Uterus (tissue), 4 donors: Measurements from ENCODE around the gene CCL4L2. TPM values are rescaled to one million over a fixed set of nuclear protein-coding genes. Genes with fewer than 3 reads are reported as not detected.
"Not testable (repeated sequence)": the region's sequence is repeated elsewhere in the genome, so short reads cannot be mapped to it uniquely, and the experiment has no call there.

Source experiments
- DNase-seq, 2 donors: peaks; one replicate each; pipeline ENCODE4 v3.0.0-alpha.2; 2019 to 2020
- H3K27ac ChIP-seq, 2 donors: fragments of 200-600 bp; sonication (generic); 1 replicate in 1 of 2; 2 replicates in 1 of 2; pipeline ENCODE4 v1.5.1; 2016 to 2018
- H3K27me3 ChIP-seq, 2 donors: fragments of 200-600 bp; sonication (generic); one replicate each; pipeline ENCODE4 v1.5.1; 2018 to 2019; ENCODE audit warnings: control low read depth in 1 of 2
- H3K36me3 ChIP-seq, 2 donors: fragments of 200-600 bp; sonication (generic); one replicate each; pipeline ENCODE4 v1.5.1; 2019; ENCODE audit warnings: control low read depth in 1 of 2
- H3K4me1 ChIP-seq, 2 donors: fragments of 200-600 bp; sonication (generic); one replicate each; pipeline ENCODE4 v1.5.1; 2018 to 2019; ENCODE audit warnings: control low read depth in 1 of 2
- H3K4me3 ChIP-seq, 2 donors: fragments of 200-600 bp; sonication (generic); 1 replicate in 1 of 2; 2 replicates in 1 of 2; pipeline ENCODE4 v1.5.1; 2018 to 2019; ENCODE audit warnings: mild to moderate bottlenecking in 1 of 2
- H3K9me3 ChIP-seq, 2 donors: fragments of 200-600 bp; sonication (generic); one replicate each; pipeline ENCODE4 v1.5.1; 2019; ENCODE audit warnings: control low read depth in 1 of 2
- POLR2A ChIP-seq, 2 donors: fragments of 450-650 bp; IDR thresholded peaks; one replicate each; pipeline ENCODE4 v1.6.1; 2016; ENCODE audit warnings: antibody characterized with exemption in 2 of 2, mild to moderate bottlenecking in 1 of 2, moderate library complexity in 1 of 2
- intact Hi-C: fragments of 100-400 bp; cut with DNase I; formaldehyde crosslinking; loops from one replicate; pipeline ENCODE4 v1.15.1; 2023; ENCODE audit warnings: low total_unique reads
- total RNA-seq, 4 donors: library from RNA; depleted of rRNA in 3 of 4; stranded (reverse); fragments of >200 nt in 3 of 4; gene quantifications; one replicate each; pipeline versions ENCODE4 v1.1.0 to v1.2.4, GENCODE V29; 2014 to 2023
- TF ChIP-seq, protein P1 (sequence below), 4 experiments: fragments of 200-600 bp in 2 of 4; fragments of 450-650 bp in 2 of 4; sonication (generic) in 2 of 4; IDR thresholded peaks; one replicate each; pipeline ENCODE4 v1.5.1; 2016 to 2019; ENCODE audit warnings: antibody characterized with exemption in 4 of 4, mild to moderate bottlenecking in 2 of 4, moderate library complexity in 1 of 4
- donor health status: DM: yes; HTN: yes; CAD: no.

Gene CCL4L2
- total RNA-seq, 4 donors from 2014 or later = 6.7 TPM; not detected in 3

DNA sequence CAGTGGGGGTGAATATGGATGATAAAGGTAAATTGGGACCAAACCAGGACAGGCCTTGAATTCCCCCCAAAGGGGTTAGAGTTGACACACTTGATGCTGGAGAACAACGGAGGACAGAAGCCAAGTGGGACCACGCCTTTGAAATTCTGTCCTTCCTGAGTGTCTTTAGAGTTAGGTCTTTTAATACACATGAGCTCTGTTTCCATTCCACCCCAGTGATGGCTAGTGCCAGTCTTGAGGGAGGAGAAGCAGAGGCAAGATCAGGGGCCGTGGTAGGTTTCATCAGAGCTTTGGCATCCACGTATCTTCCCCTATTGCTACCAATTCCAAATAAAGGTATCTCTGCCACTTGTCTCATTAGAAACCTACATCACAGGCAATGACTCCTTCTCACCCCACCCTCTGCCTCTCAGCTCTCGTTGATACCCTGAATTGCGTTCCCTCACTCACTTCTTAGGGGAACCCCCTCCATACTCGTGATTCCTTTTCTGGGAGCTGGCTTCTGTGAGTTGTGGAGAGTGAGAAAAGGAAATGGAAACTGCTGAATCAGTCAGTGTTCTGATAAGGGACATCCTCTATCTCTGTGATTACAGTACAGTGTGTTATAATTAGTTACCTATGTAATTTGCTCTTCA lies 11.9 kb upstream of the CCL4L2 start:
- no peaks in the 10 kb centered on the region for H3K36me3 ChIP-seq
- H3K9me3 ChIP-seq = no peaks in the 10 kb centered on the region
- no peak for DNase-seq
- no peaks in the 10 kb centered on the region for H3K27me3 ChIP-seq
- TF ChIP-seq POLR2A (IDR thresholded peaks at IDR 0.05) = no peak
- TF ChIP-seq, protein P1, sequence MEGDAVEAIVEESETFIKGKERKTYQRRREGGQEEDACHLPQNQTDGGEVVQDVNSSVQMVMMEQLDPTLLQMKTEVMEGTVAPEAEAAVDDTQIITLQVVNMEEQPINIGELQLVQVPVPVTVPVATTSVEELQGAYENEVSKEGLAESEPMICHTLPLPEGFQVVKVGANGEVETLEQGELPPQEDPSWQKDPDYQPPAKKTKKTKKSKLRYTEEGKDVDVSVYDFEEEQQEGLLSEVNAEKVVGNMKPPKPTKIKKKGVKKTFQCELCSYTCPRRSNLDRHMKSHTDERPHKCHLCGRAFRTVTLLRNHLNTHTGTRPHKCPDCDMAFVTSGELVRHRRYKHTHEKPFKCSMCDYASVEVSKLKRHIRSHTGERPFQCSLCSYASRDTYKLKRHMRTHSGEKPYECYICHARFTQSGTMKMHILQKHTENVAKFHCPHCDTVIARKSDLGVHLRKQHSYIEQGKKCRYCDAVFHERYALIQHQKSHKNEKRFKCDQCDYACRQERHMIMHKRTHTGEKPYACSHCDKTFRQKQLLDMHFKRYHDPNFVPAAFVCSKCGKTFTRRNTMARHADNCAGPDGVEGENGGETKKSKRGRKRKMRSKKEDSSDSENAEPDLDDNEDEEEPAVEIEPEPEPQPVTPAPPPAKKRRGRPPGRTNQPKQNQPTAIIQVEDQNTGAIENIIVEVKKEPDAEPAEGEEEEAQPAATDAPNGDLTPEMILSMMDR (IDR thresholded peaks at IDR 0.05) = no peak
- no peaks in the 10 kb centered on the region for H3K4me1 ChIP-seq
- no peak overlapping the region for H3K4me3 ChIP-seq
- intact Hi-C loops = no loop called here
- no peak overlapping the region for H3K27ac ChIP-seq

DNA sequence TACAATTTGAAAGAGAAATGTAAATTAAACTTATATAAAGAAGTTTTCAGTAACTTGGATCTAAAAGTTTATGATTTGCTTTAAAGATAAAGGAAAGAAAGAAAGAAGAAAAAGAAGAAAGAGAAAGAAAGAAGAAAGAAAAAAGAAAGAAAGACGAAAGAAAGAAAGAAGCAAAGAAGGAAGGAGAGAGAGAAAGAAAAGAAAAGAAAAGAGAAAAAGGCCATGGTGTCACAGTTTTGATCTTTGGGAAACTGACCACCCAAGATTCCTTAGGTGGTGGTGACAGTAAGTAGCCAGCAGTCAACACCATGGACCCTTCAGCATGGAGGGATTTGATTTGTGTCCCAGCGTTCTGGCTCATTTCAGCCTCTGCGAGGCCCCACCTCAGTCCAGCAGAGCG lies 9.8 kb upstream of the CCL4L2 start:
- intact Hi-C loops, H3K9me3 ChIP-seq, H3K4me3 ChIP-seq, DNase-seq, H3K4me1 ChIP-seq, H3K27ac ChIP-seq, H3K36me3 ChIP-seq, H3K27me3 ChIP-seq: not testable (repeated sequence)

DNA sequence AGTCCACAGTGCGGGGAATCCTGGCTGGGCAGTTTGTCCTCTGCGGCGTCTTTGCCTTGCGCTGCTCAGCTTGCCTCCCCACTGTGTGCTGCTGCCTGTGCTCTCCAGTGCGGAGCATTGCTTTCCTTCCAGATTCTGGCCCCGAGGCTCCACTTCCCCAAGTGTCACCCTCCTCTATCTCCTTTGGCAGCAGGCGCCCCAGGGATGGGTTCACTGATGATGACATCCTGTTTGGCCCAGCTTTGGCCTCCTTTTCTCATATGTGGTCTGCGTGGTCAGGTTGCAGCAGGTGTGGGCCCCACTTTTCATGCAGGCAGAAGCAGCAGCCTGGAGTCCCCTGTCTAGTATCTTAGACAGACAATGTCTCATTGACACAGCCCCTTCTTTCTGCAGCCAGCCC lies 9.4 kb upstream of the CCL4L2 start:
- H3K9me3 ChIP-seq, intact Hi-C loops, DNase-seq, H3K36me3 ChIP-seq, H3K4me3 ChIP-seq, H3K27me3 ChIP-seq, H3K4me1 ChIP-seq, H3K27ac ChIP-seq: not testable (repeated sequence)

DNA sequence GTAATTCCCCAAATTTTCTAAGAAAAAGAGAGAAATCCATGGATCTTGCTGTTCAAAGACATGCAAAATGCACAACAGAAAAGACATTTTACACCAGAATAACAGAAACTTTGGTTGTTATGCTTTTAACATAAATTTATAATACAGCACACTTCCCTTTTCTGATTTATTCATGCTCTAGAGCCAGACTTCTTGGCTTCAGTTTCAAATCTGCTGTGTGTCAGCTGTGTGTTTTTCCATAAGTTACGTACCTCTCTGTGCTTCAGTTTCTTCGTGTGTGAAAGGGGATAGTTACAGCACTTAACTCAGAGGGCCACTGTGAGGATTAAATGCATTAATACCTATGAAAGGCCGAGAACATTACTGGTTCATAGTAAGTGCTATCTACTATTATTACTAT lies 7.5 kb upstream of the CCL4L2 start:
- Histone ChIP-seq H3K9me3 (no peaks in the 10 kb centered on the region), H3K27me3 (no peaks in the 10 kb centered on the region), H3K36me3 (no peaks in the 10 kb centered on the region), H3K27ac (no peak overlapping the region), H3K4me1 (no peaks in the 10 kb centered on the region), H3K4me3 (no peak overlapping the region)
- TF ChIP-seq, protein P1 (IDR thresholded peaks at IDR 0.05) = no peak
- TF ChIP-seq POLR2A (IDR thresholded peaks at IDR 0.05) = no peak
- intact Hi-C loops = no loop called here
- DNase-seq = no peak

DNA sequence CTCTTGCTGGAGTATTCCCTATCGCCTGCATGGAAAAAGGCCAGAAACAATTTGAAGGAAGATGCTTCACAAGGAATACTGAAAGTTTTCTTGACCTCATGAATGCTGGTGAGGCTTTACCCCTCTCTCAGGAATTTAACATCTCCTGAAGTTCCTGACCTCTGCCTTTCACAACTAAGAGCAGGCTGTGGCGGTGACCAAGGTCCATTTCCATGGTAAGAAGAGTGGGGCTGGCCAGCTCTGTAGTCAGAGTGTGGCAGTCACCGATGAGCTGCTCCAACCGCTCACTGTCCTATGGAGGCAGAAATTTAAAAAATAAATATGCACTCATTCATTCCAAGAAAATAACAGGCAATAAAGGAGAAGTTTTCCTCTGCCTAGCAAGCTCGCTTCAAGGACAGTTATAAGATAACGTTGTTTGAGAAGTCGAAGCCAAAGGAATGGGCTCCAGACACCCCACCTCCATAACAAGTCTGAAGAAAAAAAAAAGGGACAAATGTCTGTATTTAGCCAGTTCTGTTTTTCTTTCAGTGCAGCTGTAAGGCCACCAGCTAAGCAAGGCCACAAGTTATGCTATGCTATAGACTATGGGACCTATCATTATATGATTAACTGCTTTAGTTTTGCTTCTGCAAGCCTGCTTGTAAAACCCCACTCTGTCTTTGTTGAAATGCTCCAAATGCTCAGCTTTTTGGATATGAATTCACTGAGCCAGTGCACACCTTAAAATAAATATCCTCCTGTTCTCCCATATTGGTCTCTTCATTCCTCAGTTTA lies 6.0 kb upstream of the CCL4L2 start:
- H3K4me3 ChIP-seq = no peak overlapping the region
- no peak overlapping the region for H3K27ac ChIP-seq
- no peaks in the 10 kb centered on the region for H3K9me3 ChIP-seq
- no peaks in the 10 kb centered on the region for H3K4me1 ChIP-seq
- no peak for DNase-seq
- intact Hi-C loops = no loop called here
- TF ChIP-seq POLR2A (IDR thresholded peaks at IDR 0.05) = no peak
- no peaks in the 10 kb centered on the region for H3K27me3 ChIP-seq
- no peaks in the 10 kb centered on the region for H3K36me3 ChIP-seq

DNA sequence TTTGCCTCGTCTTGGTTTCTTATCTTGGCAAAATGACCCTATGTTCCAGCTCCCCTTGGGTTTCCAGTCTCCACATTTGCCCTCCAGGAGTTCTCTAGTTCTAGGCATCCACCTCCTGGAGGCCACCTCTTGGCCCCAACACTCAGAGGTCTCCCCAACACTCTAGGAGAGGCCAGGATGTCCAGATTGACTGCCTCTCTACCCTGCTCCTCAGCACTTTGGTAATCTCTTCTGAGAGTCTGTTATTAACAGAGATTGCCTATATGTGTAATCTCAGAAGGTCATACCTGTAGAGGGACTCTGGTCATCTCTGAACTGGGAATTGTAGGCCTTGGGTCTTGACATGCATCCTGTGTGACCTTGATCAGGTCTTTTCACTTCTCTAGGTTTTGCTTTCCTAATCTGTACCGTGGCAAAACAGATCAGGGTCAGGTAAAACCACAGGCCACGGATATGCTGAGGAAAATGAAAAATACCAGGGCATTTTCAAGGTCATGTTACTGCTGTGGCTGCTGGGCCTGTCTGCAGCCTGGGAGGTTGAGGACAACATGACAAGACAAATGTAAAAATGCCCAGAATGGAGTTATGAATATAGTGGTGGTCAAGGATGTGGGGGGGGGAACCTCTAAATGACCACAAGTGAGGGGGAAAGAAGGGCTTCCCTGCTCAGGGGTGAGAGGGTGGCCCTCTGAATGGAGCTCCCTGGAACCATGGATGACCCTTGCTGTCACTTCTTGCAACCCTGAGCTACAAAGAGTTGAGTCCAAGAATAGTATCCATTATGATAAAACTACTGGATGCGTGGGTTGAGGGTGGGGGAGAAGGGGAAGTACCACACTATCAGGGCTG lies 5.0 kb upstream of the CCL4L2 start:
- Histone ChIP-seq H3K27ac (no peak overlapping the region), H3K9me3 (no peaks in the 10 kb centered on the region), H3K4me1 (no peaks in the 10 kb centered on the region), H3K36me3 (no peaks in the 10 kb centered on the region), H3K27me3 (no peaks in the 10 kb centered on the region), H3K4me3 (no peak overlapping the region)
- DNase-seq = no peak
- intact Hi-C loops = no loop called here
- TF ChIP-seq, protein P1 (IDR thresholded peaks at IDR 0.05) = no peak
- no peak for TF ChIP-seq POLR2A (IDR thresholded peaks at IDR 0.05)

DNA sequence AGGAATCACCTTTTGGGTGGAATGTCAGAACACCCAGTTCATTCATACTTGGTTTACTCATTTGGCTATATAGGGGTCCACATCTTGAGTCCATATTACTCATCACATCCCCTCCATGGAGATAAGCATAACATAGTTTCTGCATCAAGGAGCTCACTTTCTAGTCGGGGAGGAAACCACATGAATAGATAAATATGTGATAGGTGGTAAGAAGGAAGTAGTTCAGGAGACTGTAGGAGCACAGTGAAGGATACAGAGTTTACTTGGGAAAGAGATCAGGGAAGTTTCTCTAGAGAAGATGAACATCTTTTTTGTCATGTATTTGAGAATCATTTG lies 4.4 kb upstream of the CCL4L2 start:
- H3K9me3 ChIP-seq, H3K4me1 ChIP-seq, H3K36me3 ChIP-seq, H3K4me3 ChIP-seq, intact Hi-C loops, DNase-seq, H3K27ac ChIP-seq, H3K27me3 ChIP-seq: not testable (repeated sequence)

DNA sequence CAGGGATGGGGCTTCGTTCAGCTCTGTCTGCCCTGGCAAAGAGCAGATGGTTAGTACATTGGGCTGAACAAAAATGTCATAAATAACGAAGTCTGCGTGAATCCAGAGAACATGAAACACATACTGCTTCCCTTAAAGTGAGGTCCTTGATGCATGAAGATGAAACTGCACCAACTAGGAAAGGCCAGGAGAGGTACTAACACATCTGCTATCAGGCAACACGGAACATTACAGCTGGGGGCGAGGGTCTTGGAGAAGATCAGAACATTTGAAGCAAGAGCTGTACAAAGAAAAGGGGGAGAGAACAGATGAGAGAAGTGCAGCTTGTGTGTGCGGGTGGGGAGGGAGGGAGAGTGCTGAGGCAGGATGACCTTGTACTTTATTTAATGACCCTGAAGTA lies 3.5 kb upstream of the CCL4L2 start:
- H3K4me3 ChIP-seq, H3K27me3 ChIP-seq, H3K27ac ChIP-seq, DNase-seq, intact Hi-C loops, H3K9me3 ChIP-seq, H3K4me1 ChIP-seq, H3K36me3 ChIP-seq: not testable (repeated sequence)
